GM19023 (cell line): Measurements from ENCODE around the gene DNAI1.

Experiments used
- ATAC-seq: cut with Tn5 transposase; IDR thresholded peaks from one replicate; pipeline ENCODE4 v1.9.1; 2021; ENCODE audit warnings: mild to moderate bottlenecking, moderate library complexity; ENCODE audit not compliant: unreplicated experiment

DNAI1 gene

GRCh38 chr9:34555936-34556525, 97.4 kb downstream of the DNAI1 start:
- ATAC-seq = no peak

GRCh38 chr9:34556949-34557348, 98.3 kb downstream of the DNAI1 start:
- no peak for ATAC-seq

GRCh38 chr9:34557426-34558321, 99.1 kb downstream of the DNAI1 start:
- ATAC-seq = no peak

GRCh38 chr9:34558364-34558763, 99.8 kb downstream of the DNAI1 start:
- no peak for ATAC-seq

- no peak for ATAC-seq
Observed at GRCh38 chr9:34558919-34559623, 100.5 kb downstream of the DNAI1 start.

- ATAC-seq = no peak
Observed at GRCh38 chr9:34559624-34560455, 101.2 kb downstream of the DNAI1 start.

GRCh38 chr9:34560599-34561214, 102.1 kb downstream of the DNAI1 start:
- ATAC-seq = no peak

GRCh38 chr9:34562135-34562745, 103.6 kb downstream of the DNAI1 start:
- no peak for ATAC-seq

GRCh38 chr9:34563262-34563661, 104.7 kb downstream of the DNAI1 start:
- no peak for ATAC-seq

- no peak for ATAC-seq
Observed at GRCh38 chr9:34564617-34565016, 106.0 kb downstream of the DNAI1 start.

- ATAC-seq = no peak
Observed at GRCh38 chr9:34565856-34566255, 107.3 kb downstream of the DNAI1 start.

- ATAC-seq = no peak
Observed at GRCh38 chr9:34566322-34566721, 107.7 kb downstream of the DNAI1 start.

GRCh38 chr9:34566972-34567371, 108.4 kb downstream of the DNAI1 start:
- ATAC-seq = no peak

GRCh38 chr9:34568133-34568532, 109.5 kb downstream of the DNAI1 start:
- ATAC-seq = no peak

- ATAC-seq = no peak
Observed at GRCh38 chr9:34568774-34569173, 110.2 kb downstream of the DNAI1 start.

- no peak for ATAC-seq
Observed at GRCh38 chr9:34570376-34570775, 111.8 kb downstream of the DNAI1 start.
